Natural killer cell (primary cell): Measurements from ENCODE around the gene PPARG. TPM values are rescaled to one million over a fixed set of nuclear protein-coding genes. Genes with fewer than 3 reads are reported as not detected.

ENCODE experiments used
- ATAC-seq, 3 donors: fragments of 150-1000 bp in 2 of 3; fragments of 200-7000 bp in 1 of 3; cut with Tn5 transposase; 1 replicate in 1 of 3; 2 replicates in 2 of 3; pipeline ENCODE4 v1.10.0; 2021; ENCODE audit warnings: mild to moderate bottlenecking in 2 of 3, moderate library complexity in 2 of 3
- DNase-seq, 2 donors: peaks; one replicate each; pipeline versions ENCODE4 v3.0.0 to v3.0.0-alpha.2; 2013 to 2021; ENCODE audit warnings: mixed read lengths in 1 of 2
- H3K27ac ChIP-seq: one replicate; pipeline ENCODE4 v1.5.1; 2013; ENCODE audit warnings: mild to moderate bottlenecking, low read length
- H3K27me3 ChIP-seq: one replicate; pipeline ENCODE4 v1.6.1; 2013; ENCODE audit warnings: low read length; ENCODE audit not compliant: control insufficient read depth, insufficient read depth
- H3K36me3 ChIP-seq: one replicate; pipeline ENCODE4 v1.6.1; 2013; ENCODE audit warnings: low read length; ENCODE audit not compliant: control insufficient read depth, insufficient read depth
- H3K4me1 ChIP-seq: one replicate; pipeline ENCODE4 v1.6.1; 2013; ENCODE audit warnings: low read length; ENCODE audit not compliant: control insufficient read depth, insufficient read depth
- H3K4me3 ChIP-seq: one replicate; pipeline ENCODE4 v1.5.1; 2013; ENCODE audit warnings: low read length
- H3K9me3 ChIP-seq: one replicate; pipeline ENCODE4 v1.6.1; 2013; ENCODE audit warnings: low read length; ENCODE audit not compliant: control insufficient read depth, insufficient read depth
- H3K27ac Mint-ChIP-seq, 2 donors: one replicate each; pipeline ENCODE4 v1.8.0; 2022; ENCODE audit warnings: mild to moderate bottlenecking in 2 of 2, mixed read lengths in 2 of 2, moderate library complexity in 1 of 2
- H3K27me3 Mint-ChIP-seq, 2 donors: one replicate each; pipeline ENCODE4 v1.8.0; 2022; ENCODE audit warnings: low read depth in 2 of 2, mixed read lengths in 2 of 2
- H3K36me3 Mint-ChIP-seq: one replicate; pipeline ENCODE4 v1.8.0; 2022; ENCODE audit warnings: mixed read lengths
- H3K4me1 Mint-ChIP-seq, 2 donors: one replicate each; pipeline ENCODE4 v1.8.0; 2022; ENCODE audit warnings: mixed read lengths in 2 of 2
- H3K4me3 Mint-ChIP-seq: one replicate; pipeline ENCODE4 v1.8.0; 2022; ENCODE audit warnings: mild to moderate bottlenecking, moderate library complexity, mixed read lengths
- H3K9me3 Mint-ChIP-seq, 2 donors: one replicate each; pipeline ENCODE4 v1.8.0; 2022; ENCODE audit warnings: mixed read lengths in 2 of 2
- WGBS: methylation state at CpG from one replicate; pipeline ENCODE4 v1.1.7; 2013; ENCODE audit warnings: missing lambda C conversion rate; ENCODE audit not compliant: insufficient coverage; 5-methylcytosine and 5-hydroxymethylcytosine counted together
- intact Hi-C: fragments of 100-400 bp; cut with micrococcal nuclease; formaldehyde crosslinking; loops from one replicate; pipeline ENCODE4 v1.14.2; 2022
- total RNA-seq, 4 donors: library from RNA; stranded (reverse); fragments of 120-200 nt in 1 of 4; gene quantifications; one replicate each; pipeline versions ENCODE4 v1.2.3 to v1.2.4, GENCODE V29; 2013 to 2022
- TF ChIP-seq, protein P1 (sequence below): fragments of 200-600 bp; IDR thresholded peaks from one replicate; pipeline ENCODE4 v1.8.0; 2022; ENCODE audit warnings: antibody characterized with exemption

The PPARG gene
- total RNA-seq, 3 donors from 2014 or later (not counting 1 experiment from before 2014, with no cell fraction given): 0.21 TPM; not detected in 2

DNA sequence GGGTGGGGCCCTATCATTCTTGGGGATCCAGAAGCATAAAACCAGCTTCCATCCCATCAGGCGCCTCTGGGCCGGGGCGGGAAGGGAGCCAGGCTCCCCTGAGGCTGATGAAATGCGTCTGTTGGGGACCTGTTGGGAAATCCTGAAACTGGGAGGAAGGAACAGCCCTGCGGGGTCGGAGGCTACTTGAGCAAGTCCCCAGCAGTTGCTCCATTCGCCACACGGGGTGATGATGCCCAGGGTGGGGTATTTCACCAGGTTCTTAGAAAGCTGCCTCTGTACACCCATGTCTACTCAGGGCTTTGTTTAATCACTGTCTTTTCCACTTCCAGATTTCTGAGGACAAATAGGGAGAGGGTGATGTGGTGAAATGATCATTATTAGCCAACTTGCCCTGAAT lies 170.0 kb downstream of the PPARG start:
- DNase-seq: no peak

DNA sequence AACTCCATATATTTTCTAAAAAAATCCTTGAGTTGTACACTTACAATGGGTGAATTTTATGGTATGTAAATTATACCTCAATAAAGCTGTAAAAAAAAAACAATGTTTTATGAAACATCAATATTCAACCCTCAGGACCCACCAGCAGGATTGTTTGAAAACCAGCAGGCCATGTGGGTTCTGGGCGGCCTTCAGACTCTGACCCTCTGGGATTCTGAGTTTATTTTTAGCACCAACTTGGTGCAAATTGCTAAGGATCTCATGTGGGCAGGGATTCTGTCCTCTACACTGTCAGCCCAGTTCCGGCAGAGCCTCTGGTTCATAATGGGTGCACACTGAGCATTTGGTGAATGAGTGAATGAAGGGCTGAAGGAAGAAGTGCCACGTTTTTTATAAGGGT lies 171.3 kb downstream of the PPARG start:
- Mint-ChIP-seq H3K27me3 (peaks cover 0 to 4% of the 10 kb centered on the region in 2 donors), H3K4me3 (no peak overlapping the region), H3K27ac (no peak overlapping the region), H3K9me3 (no peaks in the 10 kb centered on the region), H3K4me1 (peaks cover 0 to 6% of the 10 kb centered on the region in 2 donors), H3K36me3 (no peaks in the 10 kb centered on the region)
- no peaks in the 10 kb centered on the region for H3K27me3 ChIP-seq
- ATAC-seq (no peak), DNase-seq (no peak)
- TF ChIP-seq, protein P1, sequence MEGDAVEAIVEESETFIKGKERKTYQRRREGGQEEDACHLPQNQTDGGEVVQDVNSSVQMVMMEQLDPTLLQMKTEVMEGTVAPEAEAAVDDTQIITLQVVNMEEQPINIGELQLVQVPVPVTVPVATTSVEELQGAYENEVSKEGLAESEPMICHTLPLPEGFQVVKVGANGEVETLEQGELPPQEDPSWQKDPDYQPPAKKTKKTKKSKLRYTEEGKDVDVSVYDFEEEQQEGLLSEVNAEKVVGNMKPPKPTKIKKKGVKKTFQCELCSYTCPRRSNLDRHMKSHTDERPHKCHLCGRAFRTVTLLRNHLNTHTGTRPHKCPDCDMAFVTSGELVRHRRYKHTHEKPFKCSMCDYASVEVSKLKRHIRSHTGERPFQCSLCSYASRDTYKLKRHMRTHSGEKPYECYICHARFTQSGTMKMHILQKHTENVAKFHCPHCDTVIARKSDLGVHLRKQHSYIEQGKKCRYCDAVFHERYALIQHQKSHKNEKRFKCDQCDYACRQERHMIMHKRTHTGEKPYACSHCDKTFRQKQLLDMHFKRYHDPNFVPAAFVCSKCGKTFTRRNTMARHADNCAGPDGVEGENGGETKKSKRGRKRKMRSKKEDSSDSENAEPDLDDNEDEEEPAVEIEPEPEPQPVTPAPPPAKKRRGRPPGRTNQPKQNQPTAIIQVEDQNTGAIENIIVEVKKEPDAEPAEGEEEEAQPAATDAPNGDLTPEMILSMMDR: no peak
- WGBS: 87% methylated on average over 3 of the region's 3 CpGs
- no peak overlapping the region for H3K4me3 ChIP-seq
- H3K9me3 ChIP-seq: no peaks in the 10 kb centered on the region
- intact Hi-C loops: no loop called here
- no peak overlapping the region for H3K27ac ChIP-seq
- peaks cover 6% of the 10 kb centered on the region for H3K4me1 ChIP-seq
- no peaks in the 10 kb centered on the region for H3K36me3 ChIP-seq

More for the DNA sequence above, 170.0 kb downstream of the PPARG start:
- Mint-ChIP-seq H3K9me3 (no peaks in the 10 kb centered on the region), H3K4me3 (no peak overlapping the region), H3K36me3 (no peaks in the 10 kb centered on the region), H3K4me1 (peaks cover 0 to 6% of the 10 kb centered on the region in 2 donors), H3K27ac (no peak overlapping the region), H3K27me3 (peaks cover 0 to 4% of the 10 kb centered on the region in 2 donors)
- H3K4me3 ChIP-seq: no peak overlapping the region
- peak in 1 of 3 donors; percentile 53 for ATAC-seq
- H3K9me3 ChIP-seq: no peaks in the 10 kb centered on the region
- peaks cover 6% of the 10 kb centered on the region for H3K4me1 ChIP-seq
- 78% methylated on average over 8 of the region's 8 CpGs for WGBS
- intact Hi-C loops: no loop called here
- H3K27me3 ChIP-seq: no peaks in the 10 kb centered on the region
- H3K36me3 ChIP-seq: no peaks in the 10 kb centered on the region
- TF ChIP-seq, protein P1: no peak
- H3K27ac ChIP-seq: no peak overlapping the region

DNA sequence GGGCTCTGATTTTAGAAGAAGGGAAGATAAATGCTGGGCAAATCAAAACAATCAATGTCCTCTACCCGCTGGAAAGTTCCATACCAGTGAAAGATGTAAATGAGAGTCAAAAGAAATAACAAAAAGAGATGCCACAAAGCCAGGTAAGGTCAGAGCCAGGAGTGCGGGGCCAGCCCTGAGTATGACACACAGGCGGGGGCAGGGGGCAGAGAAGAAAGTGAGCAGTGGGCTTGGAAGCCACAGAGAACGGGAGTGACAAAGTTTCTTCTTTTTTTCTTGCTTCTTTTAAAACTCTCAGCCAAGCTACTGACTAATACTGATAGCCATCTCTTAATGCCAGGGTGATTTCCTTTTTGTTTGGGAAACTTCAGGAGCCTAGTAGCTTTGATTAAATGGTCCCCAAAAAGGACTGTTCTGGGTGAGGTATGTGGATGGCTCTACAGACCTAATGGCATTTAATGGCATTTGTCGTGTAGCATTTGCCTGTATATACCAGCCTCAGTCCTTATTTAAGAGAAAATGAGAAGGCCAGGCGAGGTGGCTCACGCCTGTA lies 172.3 kb downstream of the PPARG start:
- no peak overlapping the region for H3K27ac ChIP-seq
- intact Hi-C loops: no loop called here
- ATAC-seq (no peak), DNase-seq (no peak)
- no peak overlapping the region for H3K4me3 Mint-ChIP-seq
- peaks cover 0 to 6% of the 10 kb centered on the region in 2 donors for H3K4me1 Mint-ChIP-seq
- H3K27ac Mint-ChIP-seq: no peak overlapping the region
- peaks cover 6% of the 10 kb centered on the region for H3K4me1 ChIP-seq
- 78% methylated on average over 7 of the region's 7 CpGs for whole genome bisulfite sequencing
- H3K9me3 ChIP-seq: no peaks in the 10 kb centered on the region
- H3K27me3 Mint-ChIP-seq: peaks cover 0 to 5% of the 10 kb centered on the region in 2 donors
- no peaks in the 10 kb centered on the region for H3K27me3 ChIP-seq
- no peaks in the 10 kb centered on the region for H3K36me3 Mint-ChIP-seq
- TF ChIP-seq, protein P1: no peak
- H3K4me3 ChIP-seq: no peak overlapping the region
- H3K36me3 ChIP-seq: no peaks in the 10 kb centered on the region
- H3K9me3 Mint-ChIP-seq: no peaks in the 10 kb centered on the region
